ENCODE measurements around the gene KAZN.
A peak's percentile ranks its signal among the peaks of the same experiment; 100 is the strongest.

Gene KAZN

GRCh38 chr1:14571810-14572767 lies 26.4 kb upstream of the KAZN start:
- Histone ChIP-seq H3F3A (ENCODE audit: insufficient read depth, low read length) (no peaks in the 10 kb centered on the region), H3K27ac (ENCODE audit: low read depth, low read length, poor library complexity, severe bottlenecking) (no peak overlapping the region), H3K27me3 (ENCODE audit: insufficient read depth, low read length) (peaks cover 4% of the 10 kb centered on the region; the same call in 1 of the 2 replicates), H3K9me3 (ENCODE audit: low read length) (no peaks in the 10 kb centered on the region), H2AFZ (ENCODE audit: low read length) (no peak overlapping the region), H3K36me3 (ENCODE audit: insufficient read depth, low read length) (no peaks in the 10 kb centered on the region), H3K4me1 (ENCODE audit: insufficient read depth, low read length, severe bottlenecking) (no peaks in the 10 kb centered on the region), H3K79me2 (ENCODE audit: insufficient read depth, low read length) (no peaks in the 10 kb centered on the region), H3K4me3 (ENCODE audit: low read depth, low read length, poor library complexity, severe bottlenecking) (no peak overlapping the region), H3K9ac (ENCODE audit: low read length) (no peak overlapping the region), H3K9me2 (ENCODE audit: low read depth, low read length) (no peaks in the 10 kb centered on the region), H4K20me1 (ENCODE audit: insufficient read depth, low read length) (no peaks in the 10 kb centered on the region), H3K4me2 (ENCODE audit: low read length) (no peak overlapping the region)
- TF ChIP-seq EZH2 (IDR thresholded peaks at IDR 0.05; ENCODE audit: borderline replicate concordance, low read length) = no peak
- peak; percentile 60 for TF ChIP-seq CTCF (IDR thresholded peaks at IDR 0.05; ENCODE audit: low read length)

- H3K27ac ChIP-seq (ENCODE audit: low read depth, low read length, poor library complexity, severe bottlenecking) = no peak overlapping the region
- H3K9me2 ChIP-seq (ENCODE audit: low read depth, low read length) = no peaks in the 10 kb centered on the region
- no peaks in the 10 kb centered on the region for H3K79me2 ChIP-seq (ENCODE audit: insufficient read depth, low read length)
- no peaks in the 10 kb centered on the region for H3K9me3 ChIP-seq (ENCODE audit: low read length)
- H4K20me1 ChIP-seq (ENCODE audit: insufficient read depth, low read length) = no peaks in the 10 kb centered on the region
- TF ChIP-seq EZH2 (IDR thresholded peaks at IDR 0.05; ENCODE audit: borderline replicate concordance, low read length) (no peak), CTCF (IDR thresholded peaks at IDR 0.05; ENCODE audit: low read length) (no peak)
- no peak overlapping the region for H3K9ac ChIP-seq (ENCODE audit: low read length)
- H3K4me2 ChIP-seq (ENCODE audit: low read length) = no peak overlapping the region
- no peaks in the 10 kb centered on the region for H3F3A ChIP-seq (ENCODE audit: insufficient read depth, low read length)
- H3K27me3 ChIP-seq (ENCODE audit: insufficient read depth, low read length) = peaks cover 4% of the 10 kb centered on the region; the same call in 1 of the 2 replicates
- no peak overlapping the region for H3K4me3 ChIP-seq (ENCODE audit: low read depth, low read length, poor library complexity, severe bottlenecking)
- H3K36me3 ChIP-seq (ENCODE audit: insufficient read depth, low read length) = no peaks in the 10 kb centered on the region
- H3K4me1 ChIP-seq (ENCODE audit: insufficient read depth, low read length, severe bottlenecking) = no peaks in the 10 kb centered on the region
- H2AFZ ChIP-seq (ENCODE audit: low read length) = no peak overlapping the region
Observed at GRCh38 chr1:14572861-14573260, 25.6 kb upstream of the KAZN start.

- H3K9me3 ChIP-seq (ENCODE audit: low read length) = no peaks in the 10 kb centered on the region
- H3K9me2 ChIP-seq (ENCODE audit: low read depth, low read length) = no peaks in the 10 kb centered on the region
- H3K4me3 ChIP-seq (ENCODE audit: low read depth, low read length, poor library complexity, severe bottlenecking) = no peak overlapping the region
- no peaks in the 10 kb centered on the region for H4K20me1 ChIP-seq (ENCODE audit: insufficient read depth, low read length)
- H3K4me1 ChIP-seq (ENCODE audit: insufficient read depth, low read length, severe bottlenecking) = no peaks in the 10 kb centered on the region
- H2AFZ ChIP-seq (ENCODE audit: low read length) = no peak overlapping the region
- H3K79me2 ChIP-seq (ENCODE audit: insufficient read depth, low read length) = no peaks in the 10 kb centered on the region
- H3K4me2 ChIP-seq (ENCODE audit: low read length) = no peak overlapping the region
- no peak overlapping the region for H3K27ac ChIP-seq (ENCODE audit: low read depth, low read length, poor library complexity, severe bottlenecking)
- no peak overlapping the region for H3K9ac ChIP-seq (ENCODE audit: low read length)
- H3K36me3 ChIP-seq (ENCODE audit: insufficient read depth, low read length) = no peaks in the 10 kb centered on the region
- TF ChIP-seq EZH2 (IDR thresholded peaks at IDR 0.05; ENCODE audit: borderline replicate concordance, low read length) (no peak), CTCF (IDR thresholded peaks at IDR 0.05; ENCODE audit: low read length) (no peak)
- no peaks in the 10 kb centered on the region for H3F3A ChIP-seq (ENCODE audit: insufficient read depth, low read length)
- H3K27me3 ChIP-seq (ENCODE audit: insufficient read depth, low read length) = no peaks in the 10 kb centered on the region; the same call in 1 of the 2 replicates
Observed at GRCh38 chr1:14576155-14576554, 22.3 kb upstream of the KAZN start.
